Trophoblast cell (in vitro differentiated cells and primary cell): ENCODE data around the gene CLDN16. TPM values are rescaled to one million over a fixed set of nuclear protein-coding genes. Genes with fewer than 3 reads are reported as not detected.

Experiments
- DNase-seq, 2 donors: peaks; one replicate each; pipeline ENCODE4 v3.0.0-alpha.2; 2016
- H2AFZ ChIP-seq: 2 replicates; pipeline ENCODE4 v1.6.1; 2013; ENCODE audit warnings: low read length, moderate library complexity, mild to moderate bottlenecking; ENCODE audit not compliant: insufficient read depth, poor library complexity
- H2AK5ac ChIP-seq: 2 replicates; pipeline ENCODE4 v1.6.1; 2013; ENCODE audit warnings: mild to moderate bottlenecking, low read length
- H2BK120ac ChIP-seq: 2 replicates; pipeline ENCODE4 v1.6.1; 2013; ENCODE audit warnings: low read length, mild to moderate bottlenecking, moderate library complexity; ENCODE audit not compliant: insufficient read depth, poor library complexity
- H2BK12ac ChIP-seq: 2 replicates; pipeline ENCODE4 v1.6.1; 2013; ENCODE audit warnings: mild to moderate bottlenecking, low read length, moderate library complexity
- H2BK5ac ChIP-seq: 2 replicates; pipeline ENCODE4 v1.6.1; 2013; ENCODE audit warnings: low read length, low read depth, moderate library complexity, mild to moderate bottlenecking; ENCODE audit not compliant: poor library complexity
- H3K14ac ChIP-seq: 2 replicates; pipeline ENCODE4 v1.6.1; 2013; ENCODE audit warnings: mild to moderate bottlenecking, low read length
- H3K18ac ChIP-seq: 2 replicates; pipeline ENCODE4 v1.6.1; 2013; ENCODE audit warnings: mild to moderate bottlenecking, low read length
- H3K23ac ChIP-seq: 2 replicates; pipeline ENCODE4 v1.6.1; 2013; ENCODE audit warnings: low read length
- H3K27ac ChIP-seq: 2 replicates; pipeline ENCODE4 v1.5.1; 2013; ENCODE audit warnings: low read depth, mild to moderate bottlenecking, inconsistent platforms, low read length, moderate library complexity
- H3K27me3 ChIP-seq: 2 replicates; pipeline ENCODE4 v1.6.1; 2013; ENCODE audit warnings: inconsistent platforms, mild to moderate bottlenecking, low read length, moderate library complexity; ENCODE audit not compliant: insufficient read depth
- H3K36me3 ChIP-seq, 2 experiments: 1 replicate in 1 of 2; 2 replicates in 1 of 2; pipeline ENCODE4 v1.6.1; 2013; ENCODE audit warnings: low read length in 2 of 2, mild to moderate bottlenecking in 2 of 2, moderate library complexity in 1 of 2; ENCODE audit not compliant: insufficient read depth in 2 of 2, control insufficient read depth in 1 of 2
- H3K4ac ChIP-seq: 2 replicates; pipeline ENCODE4 v1.6.1; 2013; ENCODE audit warnings: low read depth, mild to moderate bottlenecking, low read length, moderate library complexity
- H3K4me1 ChIP-seq, 2 experiments: 1 replicate in 1 of 2; 2 replicates in 1 of 2; pipeline ENCODE4 v1.6.1; 2013; ENCODE audit warnings: low read length in 2 of 2, mild to moderate bottlenecking in 2 of 2, moderate library complexity in 1 of 2; ENCODE audit not compliant: insufficient read depth in 2 of 2, control insufficient read depth in 1 of 2
- H3K4me2 ChIP-seq: 2 replicates; pipeline ENCODE4 v1.6.1; 2013; ENCODE audit warnings: inconsistent platforms, mild to moderate bottlenecking, low read length, moderate library complexity
- H3K4me3 ChIP-seq: 2 replicates; pipeline ENCODE4 v1.5.1; 2013; ENCODE audit warnings: mild to moderate bottlenecking, low read depth, low read length, inconsistent platforms
- H3K79me1 ChIP-seq: one replicate; pipeline ENCODE4 v1.6.1; 2013; ENCODE audit warnings: low read length
- H3K79me2 ChIP-seq: 2 replicates; pipeline ENCODE4 v1.6.1; 2013; ENCODE audit warnings: low read length, mild to moderate bottlenecking; ENCODE audit not compliant: control insufficient read depth, insufficient read depth, poor library complexity
- H3K9ac ChIP-seq: 2 replicates; pipeline ENCODE4 v1.6.1; 2013; ENCODE audit warnings: mild to moderate bottlenecking, low read length
- H3K9me3 ChIP-seq: 2 replicates; pipeline ENCODE4 v1.6.1; 2013; ENCODE audit warnings: low read depth, mild to moderate bottlenecking, control low read depth, inconsistent platforms, low read length; ENCODE audit not compliant: insufficient read depth
- H4K12ac ChIP-seq: 2 replicates; pipeline ENCODE4 v1.6.1; 2013; ENCODE audit warnings: low read depth, mild to moderate bottlenecking, low read length, moderate library complexity
- H4K8ac ChIP-seq: 2 replicates; pipeline ENCODE4 v1.6.1; 2013; ENCODE audit warnings: low read depth, mild to moderate bottlenecking, low read length, moderate library complexity
- H4K91ac ChIP-seq: one replicate; pipeline ENCODE4 v1.6.1; 2013; ENCODE audit warnings: low read depth, mild to moderate bottlenecking, low read length, moderate library complexity
- WGBS: extraction: QIAGEN DNeasy Blood & Tissue Kit; methylation state at CpG from one replicate; pipeline ENCODE4 v1.1.7; 2013; ENCODE audit warnings: missing lambda C conversion rate; ENCODE audit not compliant: insufficient read length, insufficient coverage; ENCODE audit errors: extremely low coverage; 5-methylcytosine and 5-hydroxymethylcytosine counted together
- polyA plus RNA-seq: library from polyadenylated mRNA; stranded (reverse); fragments of 200-250 nt; gene quantifications from 2 replicates; pipeline ENCODE4 v1.2.3, GENCODE V29; 2013

The CLDN16 gene, protein sequence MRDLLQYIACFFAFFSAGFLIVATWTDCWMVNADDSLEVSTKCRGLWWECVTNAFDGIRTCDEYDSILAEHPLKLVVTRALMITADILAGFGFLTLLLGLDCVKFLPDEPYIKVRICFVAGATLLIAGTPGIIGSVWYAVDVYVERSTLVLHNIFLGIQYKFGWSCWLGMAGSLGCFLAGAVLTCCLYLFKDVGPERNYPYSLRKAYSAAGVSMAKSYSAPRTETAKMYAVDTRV
- 0.26 and 0.38 TPM in 2 replicates for polyA plus RNA-seq

DNA sequence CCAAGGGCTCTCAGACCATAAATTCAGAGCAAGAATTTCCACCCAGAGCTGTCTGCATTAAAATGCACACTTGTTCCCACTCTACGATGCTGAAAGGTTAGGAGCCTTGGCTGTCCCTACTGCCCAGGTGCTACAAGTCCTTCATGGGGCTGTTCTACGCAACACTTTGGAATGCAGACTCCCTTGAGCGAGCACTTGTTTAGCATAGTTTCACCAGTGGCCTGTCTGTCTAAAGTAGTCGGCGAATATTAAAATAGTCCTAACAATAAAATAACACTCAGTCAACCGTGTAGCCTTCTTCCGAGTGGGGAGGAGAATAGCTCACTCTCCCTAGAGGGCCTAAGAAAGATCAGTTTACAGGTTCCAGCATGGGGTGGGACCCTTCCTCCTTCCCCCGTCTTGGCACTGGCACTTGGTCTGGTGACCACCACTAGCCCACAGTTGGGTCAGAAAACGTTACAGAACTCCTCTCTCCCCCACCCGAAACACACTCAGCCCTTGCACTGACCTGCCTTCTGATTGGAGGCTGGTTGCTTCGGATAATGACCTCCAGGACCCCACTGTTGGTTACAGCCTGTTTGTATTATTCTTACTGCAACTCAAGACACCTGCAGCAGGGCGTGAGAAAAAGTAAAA lies at the start of gene CLDN16:
CLDN16 (plus strand) TSS at position 586 of the 636 bp plus-strand sequence. CDS start 167 bp downstream, outside the sequence.
- Histone ChIP-seq H3K27ac (no peak within 1 kb of the TSS), H3K9ac (no peak within 1 kb of the TSS), H3K23ac (no peak within 1 kb of the TSS), H4K8ac (no peak within 1 kb of the TSS), H3K79me1 (peaks cover 3% of the 10 kb centered on the region), H3K9me3 (no peaks in the 10 kb centered on the region), H3K27me3 (no peaks in the 10 kb centered on the region), H3K4ac (no peak within 1 kb of the TSS), H3K14ac (peak within 1 kb of the TSS; percentile 40), H2BK5ac (no peak within 1 kb of the TSS), H2AFZ (no peak within 1 kb of the TSS), H3K4me2 (no peak within 1 kb of the TSS), H3K79me2 (no peaks in the 10 kb centered on the region), H2BK12ac (peak within 1 kb of the TSS; percentile 73), H3K4me1 (peaks cover 0 to 5% of the 10 kb centered on the region in 2 experiments), H3K36me3 (no peaks in the 10 kb centered on the region), H4K12ac (no peak within 1 kb of the TSS), H3K18ac (no peak within 1 kb of the TSS), H2BK120ac (peak within 1 kb of the TSS; percentile 38), H3K4me3 (no peak within 1 kb of the TSS), H2AK5ac (no peak within 1 kb of the TSS), H4K91ac (peak within 1 kb of the TSS; percentile 5)
- WGBS, result no CpG with 5 or more reads among the region's 12 CpGs
- DNase-seq, result peak; percentile 85 to 86

DNA sequence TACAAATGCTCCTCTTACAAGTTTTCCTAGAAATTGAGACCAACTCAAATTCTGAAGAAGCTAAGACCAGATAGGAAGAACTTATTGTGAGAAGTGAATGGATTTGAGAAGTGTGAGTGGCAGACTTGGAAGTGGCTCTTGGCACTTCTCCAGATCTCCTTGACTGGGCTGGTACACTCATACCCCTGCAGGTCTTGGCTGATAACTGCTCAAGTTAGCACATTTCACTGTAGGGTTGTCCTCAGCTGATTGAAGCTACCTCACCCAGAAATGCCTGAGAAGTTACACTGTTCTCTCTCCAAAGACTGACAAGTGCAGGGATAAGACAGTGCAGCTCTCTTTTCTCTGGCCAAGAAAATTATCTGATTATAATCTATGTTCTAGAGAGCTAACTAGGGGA lies 49.2 kb upstream of the CLDN16 start:
- Histone ChIP-seq H4K8ac (no peak overlapping the region), H2AFZ (no peak overlapping the region), H3K9ac (no peak overlapping the region), H2BK5ac (no peak overlapping the region), H3K4me3 (no peak overlapping the region), H3K4me1 (no peaks in the 10 kb centered on the region), H3K23ac (no peak overlapping the region), H2AK5ac (no peak overlapping the region), H4K12ac (no peak overlapping the region), H3K79me2 (no peaks in the 10 kb centered on the region), H3K4me2 (no peak overlapping the region), H3K18ac (no peak overlapping the region), H3K27ac (no peak overlapping the region), H2BK12ac (no peak overlapping the region), H2BK120ac (no peak overlapping the region), H3K79me1 (no peaks in the 10 kb centered on the region), H3K4ac (no peak overlapping the region), H4K91ac (no peak overlapping the region), H3K36me3 (no peaks in the 10 kb centered on the region), H3K27me3 (no peaks in the 10 kb centered on the region), H3K9me3 (no peaks in the 10 kb centered on the region), H3K14ac (no peak overlapping the region)
- DNase-seq, result no peak

DNA sequence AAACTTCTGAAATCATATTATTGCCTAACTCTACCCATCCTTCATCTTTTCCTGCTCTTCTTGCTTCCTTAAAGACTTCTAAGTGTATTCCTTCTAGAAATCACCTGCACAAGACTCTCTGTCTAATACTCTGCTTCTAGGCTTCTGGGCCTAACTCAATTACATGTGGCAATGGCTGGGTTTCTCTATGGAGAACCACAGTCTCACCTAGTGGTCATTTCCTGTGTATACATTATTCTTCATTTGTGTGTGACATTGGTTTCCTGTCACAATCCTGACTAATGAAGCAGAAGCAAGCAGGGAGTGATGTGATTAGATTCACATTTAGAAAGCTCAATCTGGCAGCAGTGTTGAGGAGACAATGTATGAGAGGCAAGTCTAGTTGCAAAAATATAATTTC lies 48.8 kb upstream of the CLDN16 start:
- H3K14ac ChIP-seq, result no peak overlapping the region
- H3K27ac ChIP-seq, result no peak overlapping the region
- H3K23ac ChIP-seq, result no peak overlapping the region
- H4K8ac ChIP-seq, result no peak overlapping the region
- H2AFZ ChIP-seq, result no peak overlapping the region
- no peak overlapping the region for H3K4me2 ChIP-seq
- H2AK5ac ChIP-seq, result no peak overlapping the region
- H3K9me3 ChIP-seq, result no peaks in the 10 kb centered on the region
- H2BK5ac ChIP-seq, result no peak overlapping the region
- no peaks in the 10 kb centered on the region for H3K79me2 ChIP-seq
- no peak overlapping the region for H4K91ac ChIP-seq
- no peak overlapping the region for H3K4ac ChIP-seq
- DNase-seq, result peak in 1 of 2 donors; percentile 31
- no peak overlapping the region for H4K12ac ChIP-seq
- H3K36me3 ChIP-seq, result no peaks in the 10 kb centered on the region
- no peak overlapping the region for H2BK12ac ChIP-seq
- H3K18ac ChIP-seq, result no peak overlapping the region
- H3K27me3 ChIP-seq, result no peaks in the 10 kb centered on the region
- H3K4me3 ChIP-seq, result no peak overlapping the region
- H3K79me1 ChIP-seq, result no peaks in the 10 kb centered on the region
- H2BK120ac ChIP-seq, result no peak overlapping the region
- no peaks in the 10 kb centered on the region for H3K4me1 ChIP-seq
- H3K9ac ChIP-seq, result no peak overlapping the region

DNA sequence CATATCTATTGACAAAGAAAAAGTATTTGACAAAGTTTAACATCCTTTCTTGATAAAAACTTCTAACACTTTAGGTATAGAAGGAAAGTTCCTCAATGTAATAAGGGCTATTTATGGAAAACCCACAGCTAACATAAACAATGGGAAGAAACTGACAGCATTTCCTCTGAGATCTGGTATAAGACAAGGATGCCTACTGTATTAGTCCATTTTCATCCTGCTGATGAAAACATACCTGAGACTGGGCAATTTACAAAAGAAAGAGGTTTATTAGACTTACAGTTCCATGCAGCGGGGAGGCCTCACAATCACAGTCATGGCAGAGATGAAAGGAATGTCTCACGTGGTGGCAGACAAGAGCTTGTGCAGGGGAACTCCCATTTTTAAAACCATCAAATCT lies 47.9 kb upstream of the CLDN16 start:
- Histone ChIP-seq H3K14ac (no peak overlapping the region), H3K27me3 (no peaks in the 10 kb centered on the region), H2AK5ac (no peak overlapping the region), H4K91ac (no peak overlapping the region), H3K23ac (no peak overlapping the region), H3K9me3 (no peaks in the 10 kb centered on the region), H2BK12ac (no peak overlapping the region), H3K79me1 (no peaks in the 10 kb centered on the region), H3K18ac (no peak overlapping the region), H3K4me3 (no peak overlapping the region), H3K4me1 (no peaks in the 10 kb centered on the region), H3K27ac (no peak overlapping the region), H4K12ac (no peak overlapping the region), H3K79me2 (no peaks in the 10 kb centered on the region), H4K8ac (no peak overlapping the region), H2BK5ac (no peak overlapping the region), H3K9ac (no peak overlapping the region), H3K4me2 (no peak overlapping the region), H3K36me3 (no peaks in the 10 kb centered on the region), H2BK120ac (no peak overlapping the region), H2AFZ (no peak overlapping the region), H3K4ac (no peak overlapping the region)
- no peak for DNase-seq
- WGBS, result no CpG with 5 or more reads among the region's 2 CpGs
